Astrocyte of the spinal cord (primary cell): ENCODE measurements around the gene ARL4A.

Experiments used
- DNase-seq: peaks from one replicate; pipeline ENCODE4 v3.0.0; 2011; ENCODE audit warnings: low read depth, low spot score
- H3K4me3 ChIP-seq: 2 replicates; pipeline ENCODE4 v1.5.1; 2011; ENCODE audit warnings: low read depth, mild to moderate bottlenecking, low read length, moderate library complexity
- CTCF ChIP-seq: IDR thresholded peaks from 2 replicates; pipeline ENCODE4 v1.5.1; 2012; ENCODE audit warnings: low read depth, mild to moderate bottlenecking, low read length, inconsistent platforms
- in situ Hi-C: cut with HindIII; loops from 2 replicates; pipeline ENCODE4 v1.10.0; 2017; ENCODE audit warnings: low sequenced_read_pairs

Gene ARL4A

GRCh38 chr7:12722636-12723605 is 35.5 kb downstream of the ARL4A start:
- in situ Hi-C loops: no loop called here
- no peak for DNase-seq
- no peak for TF ChIP-seq CTCF
- no peak overlapping the region for H3K4me3 ChIP-seq

- no peak for TF ChIP-seq CTCF
- no peak overlapping the region for H3K4me3 ChIP-seq
- DNase-seq: no peak
- in situ Hi-C loops: no loop called here
Measured at GRCh38 chr7:12725575-12726316, 38.3 kb downstream of the ARL4A start.

GRCh38 chr7:12726908-12727307 is 39.5 kb downstream of the ARL4A start:
- TF ChIP-seq CTCF: no peak
- in situ Hi-C loops: no loop called here
- no peak for DNase-seq
- no peak overlapping the region for H3K4me3 ChIP-seq

GRCh38 chr7:12727455-12728191 is 40.2 kb downstream of the ARL4A start:
- in situ Hi-C loops: no loop called here
- no peak for TF ChIP-seq CTCF
- peak; percentile 23 for DNase-seq
- no peak overlapping the region for H3K4me3 ChIP-seq

- no peak for TF ChIP-seq CTCF
- in situ Hi-C loops: no loop called here
- no peak overlapping the region for H3K4me3 ChIP-seq
- DNase-seq: peak; percentile 23
Measured at GRCh38 chr7:12728192-12728538, 40.7 kb downstream of the ARL4A start.

GRCh38 chr7:12729112-12729511 is 41.7 kb downstream of the ARL4A start:
- DNase-seq: peak; percentile 65
- no peak overlapping the region for H3K4me3 ChIP-seq
- TF ChIP-seq CTCF: no peak
- in situ Hi-C loops: no loop called here
